Natural killer cell (primary cell): ENCODE data around the gene BBX. TPM values are rescaled to one million over a fixed set of nuclear protein-coding genes. Genes with fewer than 3 reads are reported as not detected.
A peak's percentile ranks its signal among the peaks of the same experiment; 100 is the strongest.

Experiments
- ATAC-seq, 3 donors: fragments of 150-1000 bp in 2 of 3; fragments of 200-7000 bp in 1 of 3; cut with Tn5 transposase; 1 replicate in 1 of 3; 2 replicates in 2 of 3; pipeline ENCODE4 v1.10.0; 2021; ENCODE audit warnings: mild to moderate bottlenecking in 2 of 3, moderate library complexity in 2 of 3
- DNase-seq, 2 donors: peaks; one replicate each; pipeline versions ENCODE4 v3.0.0 to v3.0.0-alpha.2; 2013 to 2021; ENCODE audit warnings: mixed read lengths in 1 of 2
- H3K27ac ChIP-seq: one replicate; pipeline ENCODE4 v1.5.1; 2013; ENCODE audit warnings: mild to moderate bottlenecking, low read length
- H3K27me3 ChIP-seq: one replicate; pipeline ENCODE4 v1.6.1; 2013; ENCODE audit warnings: low read length; ENCODE audit not compliant: control insufficient read depth, insufficient read depth
- H3K36me3 ChIP-seq: one replicate; pipeline ENCODE4 v1.6.1; 2013; ENCODE audit warnings: low read length; ENCODE audit not compliant: control insufficient read depth, insufficient read depth
- H3K4me1 ChIP-seq: one replicate; pipeline ENCODE4 v1.6.1; 2013; ENCODE audit warnings: low read length; ENCODE audit not compliant: control insufficient read depth, insufficient read depth
- H3K4me3 ChIP-seq: one replicate; pipeline ENCODE4 v1.5.1; 2013; ENCODE audit warnings: low read length
- H3K9me3 ChIP-seq: one replicate; pipeline ENCODE4 v1.6.1; 2013; ENCODE audit warnings: low read length; ENCODE audit not compliant: control insufficient read depth, insufficient read depth
- H3K27ac Mint-ChIP-seq, 2 donors: one replicate each; pipeline ENCODE4 v1.8.0; 2022; ENCODE audit warnings: mild to moderate bottlenecking in 2 of 2, mixed read lengths in 2 of 2, moderate library complexity in 1 of 2
- H3K27me3 Mint-ChIP-seq, 2 donors: one replicate each; pipeline ENCODE4 v1.8.0; 2022; ENCODE audit warnings: low read depth in 2 of 2, mixed read lengths in 2 of 2
- H3K36me3 Mint-ChIP-seq: one replicate; pipeline ENCODE4 v1.8.0; 2022; ENCODE audit warnings: mixed read lengths
- H3K4me1 Mint-ChIP-seq, 2 donors: one replicate each; pipeline ENCODE4 v1.8.0; 2022; ENCODE audit warnings: mixed read lengths in 2 of 2
- H3K4me3 Mint-ChIP-seq: one replicate; pipeline ENCODE4 v1.8.0; 2022; ENCODE audit warnings: mild to moderate bottlenecking, moderate library complexity, mixed read lengths
- H3K9me3 Mint-ChIP-seq, 2 donors: one replicate each; pipeline ENCODE4 v1.8.0; 2022; ENCODE audit warnings: mixed read lengths in 2 of 2
- CTCF ChIP-seq: fragments of 200-600 bp; IDR thresholded peaks from one replicate; pipeline ENCODE4 v1.8.0; 2022; ENCODE audit warnings: antibody characterized with exemption
- WGBS: methylation state at CpG from one replicate; pipeline ENCODE4 v1.1.7; 2013; ENCODE audit warnings: missing lambda C conversion rate; ENCODE audit not compliant: insufficient coverage; 5-methylcytosine and 5-hydroxymethylcytosine counted together
- intact Hi-C: fragments of 100-400 bp; cut with micrococcal nuclease; formaldehyde crosslinking; loops from one replicate; pipeline ENCODE4 v1.14.2; 2022
- total RNA-seq, 4 donors: library from RNA; stranded (reverse); fragments of 120-200 nt in 1 of 4; gene quantifications; one replicate each; pipeline versions ENCODE4 v1.2.3 to v1.2.4, GENCODE V29; 2013 to 2022

BBX gene
- total RNA-seq, 3 donors from 2014 or later (not counting 1 experiment from before 2014, with no cell fraction given): 80.0 to 87.1 (median 83.4) TPM

- peaks cover 0 to 5% of the 10 kb centered on the region in 2 donors for H3K4me1 Mint-ChIP-seq
- no peak overlapping the region for H3K27ac ChIP-seq
- no peaks in the 10 kb centered on the region for H3K9me3 ChIP-seq
- H3K27me3 ChIP-seq: no peaks in the 10 kb centered on the region
- peak in 1 of 3 donors; percentile 24 for ATAC-seq
- no peaks in the 10 kb centered on the region for H3K4me1 ChIP-seq
- DNase-seq: no peak
- no peaks in the 10 kb centered on the region for H3K36me3 Mint-ChIP-seq
- no peaks in the 10 kb centered on the region for H3K9me3 Mint-ChIP-seq
- H3K4me3 Mint-ChIP-seq: no peak overlapping the region
- intact Hi-C loops: no loop called here
- H3K27me3 Mint-ChIP-seq: no peaks in the 10 kb centered on the region
- no peak overlapping the region for H3K4me3 ChIP-seq
- no peak overlapping the region for H3K27ac Mint-ChIP-seq
- H3K36me3 ChIP-seq: peaks cover 19% of the 10 kb centered on the region
- no peak for TF ChIP-seq CTCF
Observed at GRCh38 chr3:107760144-107760543, 237.4 kb downstream of the BBX start.

- Mint-ChIP-seq H3K4me3 (no peak overlapping the region), H3K36me3 (peaks cover 7% of the 10 kb centered on the region), H3K27ac (no peak overlapping the region), H3K9me3 (no peaks in the 10 kb centered on the region), H3K4me1 (peaks cover 0 to 5% of the 10 kb centered on the region in 2 donors), H3K27me3 (no peaks in the 10 kb centered on the region)
- intact Hi-C loops: no loop called here
- Histone ChIP-seq H3K36me3 (peaks cover 12% of the 10 kb centered on the region), H3K27ac (no peak overlapping the region), H3K4me3 (no peak overlapping the region), H3K9me3 (no peaks in the 10 kb centered on the region), H3K4me1 (no peaks in the 10 kb centered on the region), H3K27me3 (no peaks in the 10 kb centered on the region)
- ATAC-seq: no peak
- 97% methylated on average over 2 of the region's 2 CpGs for WGBS
- no peak for DNase-seq
- TF ChIP-seq CTCF: no peak
Observed at GRCh38 chr3:107761391-107761790, 238.6 kb downstream of the BBX start.

- Mint-ChIP-seq H3K9me3 (no peaks in the 10 kb centered on the region), H3K4me3 (no peak overlapping the region), H3K4me1 (peaks cover 0 to 5% of the 10 kb centered on the region in 2 donors), H3K27me3 (no peaks in the 10 kb centered on the region), H3K27ac (no peak overlapping the region), H3K36me3 (peaks cover 9% of the 10 kb centered on the region)
- no peak for DNase-seq
- Histone ChIP-seq H3K27ac (no peak overlapping the region), H3K9me3 (no peaks in the 10 kb centered on the region), H3K27me3 (no peaks in the 10 kb centered on the region), H3K4me3 (no peak overlapping the region), H3K4me1 (no peaks in the 10 kb centered on the region), H3K36me3 (peaks cover 10% of the 10 kb centered on the region)
- WGBS: 96% methylated on average over 6 of the region's 6 CpGs
- intact Hi-C loops: no loop called here
- TF ChIP-seq CTCF: no peak
- ATAC-seq: no peak
Observed at GRCh38 chr3:107765524-107765923, 242.8 kb downstream of the BBX start.

- Mint-ChIP-seq H3K4me1 (no peaks in the 10 kb centered on the region), H3K27me3 (no peaks in the 10 kb centered on the region), H3K27ac (peak overlapping the region in 1 of 2 donors; percentile 8), H3K9me3 (no peaks in the 10 kb centered on the region), H3K4me3 (no peak overlapping the region), H3K36me3 (peaks cover 15% of the 10 kb centered on the region)
- TF ChIP-seq CTCF: no peak
- 96% methylated on average over 8 of the region's 8 CpGs for WGBS
- peaks cover 12% of the 10 kb centered on the region for H3K36me3 ChIP-seq
- DNase-seq: no peak
- H3K9me3 ChIP-seq: no peaks in the 10 kb centered on the region
- H3K4me3 ChIP-seq: no peak overlapping the region
- no peak overlapping the region for H3K27ac ChIP-seq
- H3K4me1 ChIP-seq: no peaks in the 10 kb centered on the region
- intact Hi-C loops: no loop called here
- ATAC-seq: no peak
- no peaks in the 10 kb centered on the region for H3K27me3 ChIP-seq
Observed at GRCh38 chr3:107767897-107768605, 245.3 kb downstream of the BBX start.
